IMR-90 (cell line): ENCODE measurements around the gene VSNL1. TPM values are rescaled to one million over a fixed set of nuclear protein-coding genes. Genes with fewer than 3 reads are reported as not detected.

Experiments
- ATAC-seq: fragments of 200-7000 bp; cut with Tn5 transposase; 2 replicates; pipeline ENCODE4 v1.9.1; 2020; ENCODE audit warnings: low read depth, mild to moderate bottlenecking, moderate library complexity
- BruUV-seq: library from RNA; stranded (reverse); fragments of 400-500 nt; replicated peaks from 2 replicates; lab custom pipeline; 2021; lab: Mats Ljungman, UMichigan
- CTCF ChIA-PET: fragments of 300-600 bp; formaldehyde crosslinking; extraction: SDS; loops from one replicate; lab custom pipeline; 2021; ENCODE audit warnings: antibody characterized with exemption; lab: Yijun Ruan, JAX
- POLR2A ChIA-PET: fragments of 300-600 bp; sonication (Branson Sonifier 250); formaldehyde crosslinking; loops from one replicate; lab custom pipeline; 2022; ENCODE audit warnings: antibody characterized with exemption; ENCODE audit not compliant: unreplicated experiment; lab: Charles Lee
- DNase-seq: peaks from one replicate; pipeline ENCODE4 v3.0.0; 2013
- H2AFZ ChIP-seq: replicated peaks from 2 replicates; pipeline ENCODE3; 2013; ENCODE audit warnings: low read length, mild to moderate bottlenecking; ENCODE audit not compliant: poor library complexity
- H2AK5ac ChIP-seq: 2 replicates; pipeline ENCODE4 v1.6.1; 2013; ENCODE audit warnings: low read depth, low read length, inconsistent platforms
- H2AK9ac ChIP-seq: replicated peaks from 2 replicates; pipeline ENCODE3; 2013; ENCODE audit warnings: mild to moderate bottlenecking, low read depth, low read length, moderate library complexity; ENCODE audit not compliant: poor library complexity
- H2BK120ac ChIP-seq: 2 replicates; pipeline ENCODE4 v1.6.1; 2013; ENCODE audit warnings: low read depth, low read length, inconsistent platforms
- H2BK15ac ChIP-seq: 3 replicates; pipeline ENCODE4 v1.6.1; 2013; ENCODE audit warnings: low read depth, low read length, inconsistent platforms
- H2BK20ac ChIP-seq: 2 replicates; pipeline ENCODE4 v1.6.1; 2013; ENCODE audit warnings: low read depth, mild to moderate bottlenecking, inconsistent platforms, low read length, moderate library complexity
- H2BK5ac ChIP-seq: 2 replicates; pipeline ENCODE4 v1.6.1; 2013; ENCODE audit warnings: mild to moderate bottlenecking, low read depth, low read length, inconsistent platforms; ENCODE audit not compliant: poor library complexity, severe bottlenecking
- H3K14ac ChIP-seq: replicated peaks from 2 replicates; pipeline ENCODE4 v1.6.1; 2013; ENCODE audit warnings: low read depth, low read length, inconsistent platforms
- H3K18ac ChIP-seq: 2 replicates; pipeline ENCODE4 v1.6.1; 2013; ENCODE audit warnings: low read depth, low read length, control low read depth
- H3K23ac ChIP-seq: 2 replicates; pipeline ENCODE4 v1.6.1; 2013; ENCODE audit warnings: low read depth, low read length, inconsistent platforms
- H3K27ac ChIP-seq: 2 replicates; pipeline ENCODE4 v1.5.1; 2013; ENCODE audit warnings: mild to moderate bottlenecking, control low read depth, low read length; ENCODE audit not compliant: insufficient read depth
- H3K27me3 ChIP-seq: 2 replicates; pipeline ENCODE4 v1.6.1; 2013; ENCODE audit warnings: low read length; ENCODE audit not compliant: control insufficient read depth, insufficient read depth
- H3K36me3 ChIP-seq: 2 replicates; pipeline ENCODE4 v1.6.1; 2013; ENCODE audit warnings: low read length, mixed read lengths; ENCODE audit not compliant: control insufficient read depth, insufficient read depth
- H3K4ac ChIP-seq: 2 replicates; pipeline ENCODE4 v1.6.1; 2013; ENCODE audit warnings: low read depth, low read length, inconsistent platforms
- H3K4me1 ChIP-seq: 2 replicates; pipeline ENCODE4 v1.6.1; 2013; ENCODE audit warnings: low read length, mixed read lengths; ENCODE audit not compliant: control insufficient read depth, insufficient read depth
- H3K4me2 ChIP-seq: 2 replicates; pipeline ENCODE4 v1.6.1; 2013; ENCODE audit warnings: low read depth, mild to moderate bottlenecking, control low read depth, low read length, moderate library complexity
- H3K4me3 ChIP-seq: 2 replicates; pipeline ENCODE4 v1.5.1; 2013; ENCODE audit warnings: low read depth, mild to moderate bottlenecking, control low read depth, low read length, moderate library complexity; ENCODE audit not compliant: insufficient read depth
- H3K56ac ChIP-seq: 2 replicates; pipeline ENCODE4 v1.6.1; 2013; ENCODE audit warnings: low read length, inconsistent platforms; ENCODE audit not compliant: insufficient read depth; ENCODE audit errors: extremely low read depth
- H3K79me1 ChIP-seq, 2 experiments: 2 replicates each; pipeline ENCODE4 v1.6.1; 2013; ENCODE audit warnings: low read length in 2 of 2, inconsistent platforms in 1 of 2, low read depth in 1 of 2
- H3K9ac ChIP-seq: 2 replicates; pipeline ENCODE4 v1.6.1; 2013; ENCODE audit warnings: low read depth, low read length, control low read depth
- H3K9me1 ChIP-seq: 2 replicates; pipeline ENCODE4 v1.6.1; 2013; ENCODE audit warnings: low read length, inconsistent platforms; ENCODE audit not compliant: insufficient read depth
- H3K9me3 ChIP-seq: 2 replicates; pipeline ENCODE4 v1.6.1; 2013; ENCODE audit warnings: low read length; ENCODE audit not compliant: control insufficient read depth, insufficient read depth
- H4K20me1 ChIP-seq: 2 replicates; pipeline ENCODE4 v1.6.1; 2013; ENCODE audit warnings: low read length, inconsistent platforms; ENCODE audit not compliant: insufficient read depth
- H4K5ac ChIP-seq: 2 replicates; pipeline ENCODE4 v1.6.1; 2013; ENCODE audit warnings: mild to moderate bottlenecking, low read depth, low read length, control low read depth
- H4K8ac ChIP-seq, 2 experiments: 2 replicates each; pipeline ENCODE4 v1.6.1; 2013; ENCODE audit warnings: low read depth in 2 of 2, low read length in 2 of 2, control low read depth in 1 of 2, inconsistent platforms in 1 of 2
- H4K91ac ChIP-seq: 2 replicates; pipeline ENCODE4 v1.6.1; 2013; ENCODE audit warnings: low read depth, low read length, inconsistent platforms; ENCODE audit not compliant: insufficient read depth
- BHLHE40 ChIP-seq: fragments of 150-350 bp; IDR thresholded peaks from 2 replicates; pipeline ENCODE4 v1.6.1; 2016; ENCODE audit warnings: mild to moderate bottlenecking, low read depth, low read length
- CEBPB ChIP-seq: IDR thresholded peaks from 2 replicates; pipeline ENCODE4 v1.6.1; 2012; ENCODE audit warnings: low read depth, low read length, improper control_type of control experiment
- CHD1 ChIP-seq: IDR thresholded peaks from 2 replicates; pipeline ENCODE4 v1.6.1; 2012; ENCODE audit warnings: low read depth, low read length, improper control_type of control experiment
- CTCF ChIP-seq: conservative IDR thresholded peaks from 2 replicates; pipeline ENCODE4 v1.5.1; 2012; ENCODE audit warnings: mild to moderate bottlenecking, low read depth, low read length, improper control_type of control experiment
- ELK1 ChIP-seq: fragments of 150-350 bp; IDR thresholded peaks from 2 replicates; pipeline ENCODE4 v1.6.1; 2016; ENCODE audit warnings: low read depth, mild to moderate bottlenecking, low read length, moderate library complexity, borderline replicate concordance
- FOS ChIP-seq: fragments of 150-350 bp; IDR thresholded peaks from 2 replicates; pipeline ENCODE4 v1.6.1; 2016; ENCODE audit warnings: low read depth, low read length
- MAFK ChIP-seq: IDR thresholded peaks from 2 replicates; pipeline ENCODE4 v1.6.1; 2012; ENCODE audit warnings: low read depth, low read length, improper control_type of control experiment
- MAZ ChIP-seq: IDR thresholded peaks from 2 replicates; pipeline ENCODE4 v1.6.1; 2012; ENCODE audit warnings: low read depth, mild to moderate bottlenecking, low read length, improper control_type of control experiment, moderate library complexity, borderline replicate concordance
- MXI1 ChIP-seq: IDR thresholded peaks from 2 replicates; pipeline ENCODE4 v1.6.1; 2012; ENCODE audit warnings: low read depth, mild to moderate bottlenecking, low read length, moderate library complexity, borderline replicate concordance
- NFE2L2 ChIP-seq: fragments of 150-350 bp; IDR thresholded peaks from 2 replicates; pipeline ENCODE4 v1.6.1; 2016; ENCODE audit warnings: low read depth, mild to moderate bottlenecking, low read length
- POLR2A ChIP-seq: IDR thresholded peaks from 2 replicates; pipeline ENCODE4 v1.6.1; 2012; ENCODE audit warnings: mild to moderate bottlenecking, low read depth, low read length
- RAD21 ChIP-seq: IDR thresholded peaks from 2 replicates; pipeline ENCODE4 v1.6.1; 2012; ENCODE audit warnings: low read length, improper control_type of control experiment
- RCOR1 ChIP-seq: IDR thresholded peaks from 2 replicates; pipeline ENCODE4 v1.6.1; 2012; ENCODE audit warnings: mild to moderate bottlenecking, low read length, improper control_type of control experiment; ENCODE audit not compliant: insufficient replicate concordance
- RFX5 ChIP-seq: IDR thresholded peaks from 2 replicates; pipeline ENCODE4 v1.8.0; 2012; ENCODE audit warnings: low read depth, mild to moderate bottlenecking, low read length, moderate library complexity
- SMC3 ChIP-seq: fragments of 150-350 bp; IDR thresholded peaks from 2 replicates; pipeline ENCODE4 v1.6.1; 2016; ENCODE audit warnings: low read depth, mild to moderate bottlenecking, antibody characterized with exemption, low read length, moderate library complexity
- USF2 ChIP-seq: fragments of 150-350 bp; IDR thresholded peaks from 2 replicates; pipeline ENCODE4 v1.6.1; 2017; ENCODE audit warnings: mild to moderate bottlenecking, antibody characterized with exemption, low read length, low read depth
- WGBS, 2 experiments: methylation state at CpG; one replicate each; pipeline versions ENCODE4 v1.1.5 to v1.1.7; 2013; ENCODE audit warnings: missing lambda C conversion rate in 2 of 2; ENCODE audit not compliant: insufficient read length in 1 of 2; ENCODE audit errors: extremely low coverage in 2 of 2; 5-methylcytosine and 5-hydroxymethylcytosine counted together
- dilution Hi-C: fragments of 300-500 bp; cut with HindIII; formaldehyde crosslinking; loops from one replicate; pipeline ENCODE4 v1.14.3; 2018; ENCODE audit warnings: low sequenced_read_pairs; ENCODE audit not compliant: unreplicated experiment
- in situ Hi-C: fragments of 300-500 bp; cut with MboI; formaldehyde crosslinking; loops from 3 replicates; pipeline ENCODE4 v1.14.3; 2019; ENCODE audit warnings: low sequenced_read_pairs, inconsistent platforms, mixed read lengths
- intact Hi-C: fragments of 100-400 bp; cut with micrococcal nuclease; formaldehyde crosslinking; loops from 2 replicates; pipeline ENCODE4 v1.10.0; 2022
- polyA plus RNA-seq, 3 experiments: library from polyadenylated mRNA; depleted of rRNA; stranded (reverse); fragments of >200 nt; gene quantifications; 2 replicates each; pipeline ENCODE4 v1.2.3, GENCODE V29; 2012; ENCODE audit warnings: low replicate concordance in 1 of 3
- total RNA-seq: library from RNA; depleted of rRNA; stranded (reverse); fragments of >200 nt; gene quantifications from 2 replicates; pipeline ENCODE4 v1.2.3, GENCODE V29; 2012

Gene VSNL1
- total and polyA plus RNA-seq, 2 of the 4 experiments (the other 2 are of a cell fraction) = 0.32 to 0.36 TPM

DNA sequence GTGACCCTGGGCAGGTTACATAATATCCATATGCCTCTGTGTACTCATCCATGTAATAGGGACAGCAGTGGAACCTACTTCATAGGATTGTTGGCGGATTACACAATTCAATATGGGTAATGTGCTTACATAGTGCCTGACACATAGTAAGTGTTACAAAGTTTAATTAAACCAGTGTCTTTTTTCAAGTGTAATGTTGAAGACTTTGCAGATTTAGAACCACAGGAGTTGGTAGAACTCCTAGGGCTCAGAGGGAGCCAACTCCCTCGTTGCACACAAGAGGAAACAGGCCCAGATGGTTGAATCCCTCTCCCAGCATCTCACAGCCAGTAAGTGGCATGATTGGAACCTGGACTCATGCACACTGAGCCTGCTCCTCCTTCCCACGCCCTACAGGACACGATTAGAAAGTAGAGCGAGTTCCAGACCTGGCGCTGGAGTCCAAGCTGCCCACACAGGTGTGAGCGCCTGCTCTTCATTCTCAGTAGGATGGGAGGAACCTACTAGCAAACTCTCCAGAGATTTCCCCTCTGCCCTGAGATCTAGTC, 97.8 kb downstream of the VSNL1 start:
- no TSS peak for BruUV-seq
- H2BK5ac ChIP-seq = no peak overlapping the region
- POLR2A ChIA-PET = no interaction called here
- no peak overlapping the region for H4K5ac ChIP-seq
- H3K4me3 ChIP-seq = no peak overlapping the region
- H3K79me1 ChIP-seq = no peaks in the 10 kb centered on the region
- dilution Hi-C loops (no loop called here), intact Hi-C loops (no loop called here), in situ Hi-C loops (no loop called here)
- no peaks in the 10 kb centered on the region for H3K9me3 ChIP-seq
- no peak overlapping the region for H3K4ac ChIP-seq
- CTCF ChIA-PET = no interaction called here
- H2BK120ac ChIP-seq = no peak overlapping the region
- no peak for TF ChIP-seq USF2
- TF ChIP-seq ELK1 = no peak
- TF ChIP-seq RFX5 = no peak
- no peak for TF ChIP-seq RCOR1
- no peak for TF ChIP-seq CTCF
- no peak for TF ChIP-seq CHD1
- TF ChIP-seq BHLHE40 = no peak
- TF ChIP-seq SMC3 = no peak
- no peak for TF ChIP-seq NFE2L2
- TF ChIP-seq MXI1 = no peak
- TF ChIP-seq RAD21 = no peak
- no peak for TF ChIP-seq FOS
- TF ChIP-seq CEBPB = no peak
- no peak for TF ChIP-seq MAZ
- TF ChIP-seq MAFK = no peak
- no peak for TF ChIP-seq POLR2A
- no peak overlapping the region for H4K91ac ChIP-seq
- H3K18ac ChIP-seq = no peak overlapping the region
- no peak overlapping the region for H3K27ac ChIP-seq
- H3K9ac ChIP-seq = no peak overlapping the region
- no peak overlapping the region for H4K8ac ChIP-seq
- no peaks in the 10 kb centered on the region for H3K27me3 ChIP-seq
- ATAC-seq (no peak), DNase-seq (no peak)
- peaks cover 3% of the 10 kb centered on the region for H3K4me1 ChIP-seq
- H2AK9ac ChIP-seq = no peak overlapping the region
- H2AK5ac ChIP-seq = no peak overlapping the region
- H2AFZ ChIP-seq = no peak overlapping the region
- 100% methylated on average over 1 of the region's 7 CpGs; no CpG with 5 or more reads in 1 of the 2 experiments for WGBS, 2 experiments
- no peak overlapping the region for H3K14ac ChIP-seq
- H3K56ac ChIP-seq = no peak overlapping the region
- H4K20me1 ChIP-seq = no peaks in the 10 kb centered on the region
- no peak overlapping the region for H2BK15ac ChIP-seq
- peaks cover 3% of the 10 kb centered on the region; the same call in 1 of the 2 replicates for H3K9me1 ChIP-seq
- no peak overlapping the region for H3K23ac ChIP-seq
- H3K4me2 ChIP-seq = no peak overlapping the region
- H2BK20ac ChIP-seq = no peak overlapping the region
- no peaks in the 10 kb centered on the region for H3K36me3 ChIP-seq
